Measurements from ENCODE around the gene OAF.
"Not testable (repeated sequence)": the region's sequence is repeated elsewhere in the genome, so short reads cannot be mapped to it uniquely, and the experiment has no call there.

The OAF gene

GRCh38 chr11:120245434-120245833 is 34.6 kb downstream of the OAF start:
- DNase-seq, result no peak

DNA sequence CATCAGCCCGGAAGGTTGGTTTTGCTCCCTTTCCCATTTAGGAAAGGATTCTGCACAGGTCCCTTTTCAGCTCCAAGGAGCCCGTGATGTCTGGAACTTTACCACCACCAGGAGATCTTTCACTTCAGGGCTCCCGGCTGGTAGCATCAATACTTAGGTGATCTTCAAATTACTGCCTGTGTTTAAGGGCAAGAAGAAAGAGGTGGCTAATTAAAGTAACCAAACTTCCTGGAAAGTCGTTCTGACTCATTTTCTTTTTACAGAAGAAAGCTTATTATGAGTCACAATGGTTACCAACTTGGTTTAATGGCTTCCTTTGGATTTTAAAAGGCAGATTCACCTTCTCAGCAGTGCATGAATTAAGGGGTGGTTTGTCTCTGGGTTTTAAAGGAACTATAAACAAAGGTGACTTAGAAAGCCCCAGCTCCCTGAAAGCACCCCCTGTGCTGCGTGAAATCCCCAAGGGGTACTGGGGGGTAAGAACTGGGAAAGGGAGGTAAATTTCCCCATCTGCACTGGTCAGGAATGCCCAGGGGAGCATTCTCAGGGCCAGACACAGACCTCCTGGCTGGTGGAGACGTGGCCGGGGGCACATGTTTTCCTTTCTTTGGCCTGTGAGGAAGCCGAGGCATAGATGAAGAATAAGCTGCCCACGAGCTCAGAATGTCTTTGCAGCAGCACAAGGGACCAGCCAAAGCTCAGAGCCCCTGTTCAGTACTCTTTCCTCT is 37.9 kb downstream of the OAF start:
- DNase-seq, result peak; percentile 84

DNA sequence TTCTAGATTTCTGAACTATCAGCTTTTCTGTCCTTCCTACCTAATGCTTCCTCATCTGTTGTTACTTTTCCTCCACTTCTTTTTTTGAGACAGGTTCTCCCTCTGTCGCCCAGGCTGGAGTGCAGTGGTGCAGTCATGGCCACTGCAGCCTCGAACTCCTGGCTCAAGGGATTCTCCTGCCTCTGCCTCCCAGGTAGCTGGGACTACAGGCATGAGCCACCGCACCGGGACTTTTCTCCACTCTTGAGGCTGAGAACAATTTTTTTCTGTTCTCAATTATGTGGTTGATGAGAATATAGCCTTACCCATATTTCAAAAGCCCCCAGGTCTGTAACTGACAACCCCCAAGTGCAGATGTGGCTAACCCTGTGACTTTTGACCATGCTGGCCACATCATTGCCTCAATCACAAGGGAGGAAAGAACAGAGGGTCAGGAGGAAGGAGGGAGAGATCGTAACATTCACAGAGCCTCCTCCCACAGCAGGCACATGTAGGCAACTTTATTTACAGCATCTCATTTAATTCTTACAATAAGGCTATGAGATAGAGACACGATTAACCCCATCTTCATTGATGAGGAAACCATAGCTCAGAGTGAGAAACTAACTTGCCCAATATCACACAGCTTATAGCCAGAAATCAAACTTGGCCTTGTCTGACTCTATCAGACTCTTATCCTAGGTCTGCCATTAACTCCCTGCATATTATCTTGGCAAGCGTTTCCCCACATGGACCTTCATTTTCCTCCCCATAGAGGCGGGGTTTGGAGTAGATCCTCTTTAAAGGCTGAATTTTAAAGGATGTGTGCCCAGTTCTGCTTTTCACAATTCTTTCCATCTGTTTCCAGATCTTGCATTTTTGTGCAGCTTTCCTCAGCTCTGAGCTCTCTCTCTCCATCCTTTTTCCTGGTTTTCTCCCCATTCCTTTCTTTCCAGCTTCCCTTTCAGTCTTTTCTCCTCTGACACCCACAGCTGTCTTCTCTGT is 38.7 kb downstream of the OAF start:
- peak; percentile 20 for DNase-seq

GRCh38 chr11:120253377-120253776 is 42.5 kb downstream of the OAF start:
- not testable (repeated sequence) for DNase-seq

DNA sequence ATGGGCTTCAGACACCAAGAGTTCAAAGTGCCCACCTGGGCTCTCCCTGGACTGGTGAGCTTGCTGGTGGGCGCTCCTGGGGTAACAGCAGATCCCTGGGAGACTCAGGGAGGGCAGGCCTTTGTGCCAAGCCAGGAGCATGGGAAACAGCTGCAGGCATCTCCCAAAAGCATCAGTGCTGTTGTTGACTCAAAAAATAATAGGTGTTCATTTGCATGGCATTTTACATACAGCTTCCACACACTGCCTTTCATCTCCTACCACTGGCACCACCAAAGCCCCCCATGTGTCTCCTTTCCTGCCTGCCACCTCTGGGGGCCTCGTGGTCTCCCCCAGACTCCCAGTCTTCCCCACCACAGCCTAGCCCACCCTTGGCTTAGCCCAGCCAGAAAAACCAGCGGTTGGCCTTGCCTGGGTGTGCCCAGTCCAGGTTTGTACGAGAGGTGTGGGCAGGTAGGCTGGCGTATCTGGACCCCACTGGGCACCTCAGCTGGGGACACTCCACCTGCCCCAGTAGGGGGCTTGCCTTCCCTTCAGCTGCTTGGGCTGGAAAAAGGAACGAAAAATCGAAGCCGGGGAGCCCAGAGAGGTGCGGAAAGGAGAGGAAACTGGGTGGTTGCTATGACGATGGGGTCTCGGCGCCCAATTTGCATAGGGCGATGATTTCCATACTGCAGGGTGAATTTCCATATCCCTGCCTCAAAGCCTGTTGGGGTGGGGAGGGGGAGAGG is 44.1 kb downstream of the OAF start:
- no peak for DNase-seq

DNA sequence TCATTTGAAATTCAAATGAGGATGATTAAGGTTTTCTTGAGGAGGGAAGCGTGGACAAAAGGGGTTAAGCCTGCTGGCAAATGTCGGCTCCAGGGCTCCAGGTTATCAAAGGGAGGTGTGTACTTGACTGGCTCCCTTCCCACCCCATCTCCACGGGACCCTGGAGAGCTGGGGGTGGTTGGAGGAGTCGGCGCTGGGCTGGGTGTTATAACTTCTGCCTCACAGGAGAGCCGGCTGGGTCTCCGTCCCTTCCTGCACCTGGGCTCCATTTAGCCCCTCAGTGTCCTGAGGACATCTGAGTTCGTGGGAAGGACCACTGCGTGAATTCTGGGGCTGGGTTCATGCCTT is 44.7 kb downstream of the OAF start:
- no peak for DNase-seq

DNA sequence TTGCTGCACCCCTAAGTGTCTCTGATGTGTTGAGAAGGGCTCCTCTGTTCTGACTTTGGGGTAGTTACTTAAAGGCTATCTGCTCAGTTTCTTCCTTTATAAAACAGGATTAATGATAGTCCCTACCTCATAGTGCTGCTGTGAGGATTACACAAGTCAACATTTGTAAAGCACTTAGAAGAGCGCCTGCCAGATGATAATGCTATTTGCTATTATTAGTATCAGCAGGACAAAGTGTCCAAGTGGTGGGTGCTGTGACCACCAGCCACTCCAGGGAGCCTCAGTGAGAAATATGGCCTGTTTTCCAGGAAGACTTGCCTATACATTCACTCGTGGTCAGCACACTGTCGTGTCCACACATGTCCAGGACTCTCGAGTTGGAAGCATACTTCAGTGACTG is 45.3 kb downstream of the OAF start:
- DNase-seq, result no peak

DNA sequence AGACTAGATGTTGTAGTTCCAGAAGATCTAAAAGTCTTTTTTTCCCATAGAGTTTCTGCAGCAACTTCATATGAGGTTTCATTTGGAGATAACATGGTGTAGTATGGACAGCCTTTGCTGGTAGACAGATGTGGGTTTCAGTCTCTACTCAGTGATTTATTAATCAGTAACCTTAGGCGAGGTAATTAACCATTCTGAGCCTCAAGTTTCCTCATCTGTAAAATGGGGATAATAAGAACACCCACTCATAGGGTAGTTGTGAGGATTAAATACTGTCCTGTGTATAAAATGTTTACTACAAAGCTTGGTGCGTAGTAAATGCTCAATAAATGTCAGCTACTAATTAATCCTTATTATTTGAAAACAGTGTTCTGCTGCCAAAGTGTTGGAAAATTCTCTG is 45.9 kb downstream of the OAF start:
- DNase-seq, result no peak

DNA sequence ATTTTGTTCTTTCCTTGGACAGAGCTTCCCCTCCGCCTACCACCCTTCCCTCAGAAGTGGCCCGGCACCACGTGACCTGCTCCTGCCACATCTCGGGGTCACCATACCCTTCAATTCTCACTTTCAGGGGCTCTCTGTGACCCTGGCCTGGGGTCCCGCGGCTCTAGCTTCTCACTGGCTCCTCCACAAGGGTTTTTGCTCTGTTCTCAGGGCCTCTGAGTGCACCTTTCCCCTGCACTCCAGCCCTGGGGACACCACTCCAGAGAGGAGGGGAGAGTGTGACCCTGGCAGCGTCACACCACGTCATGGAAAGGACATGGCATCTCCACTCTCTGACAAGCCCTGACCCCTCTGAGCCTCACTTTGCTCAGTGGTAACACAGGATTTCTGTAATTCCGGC is 46.5 kb downstream of the OAF start:
- DNase-seq, result no peak

DNA sequence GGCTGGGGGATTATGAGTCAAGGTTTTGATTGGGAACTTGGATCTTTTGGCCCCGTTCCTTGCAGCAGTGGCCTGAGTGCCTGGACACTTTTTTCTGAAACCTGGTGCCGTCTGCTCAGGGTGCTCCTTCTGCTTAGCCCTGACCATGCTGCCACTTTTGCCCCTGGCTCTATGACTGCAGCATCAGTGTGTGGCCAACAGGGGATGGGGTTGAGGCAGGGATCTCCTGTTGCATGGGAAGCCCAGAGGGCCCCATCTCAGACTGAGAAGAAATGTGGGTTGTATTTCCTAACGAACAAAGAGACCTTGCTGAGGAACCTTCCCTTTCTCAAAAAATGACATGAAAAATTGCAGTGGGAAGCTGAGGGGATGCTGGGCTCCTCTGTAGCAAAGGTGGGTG is 47.8 kb downstream of the OAF start:
- DNase-seq, result no peak

GRCh38 chr11:120259241-120259640 is 48.4 kb downstream of the OAF start:
- no peak for DNase-seq

DNA sequence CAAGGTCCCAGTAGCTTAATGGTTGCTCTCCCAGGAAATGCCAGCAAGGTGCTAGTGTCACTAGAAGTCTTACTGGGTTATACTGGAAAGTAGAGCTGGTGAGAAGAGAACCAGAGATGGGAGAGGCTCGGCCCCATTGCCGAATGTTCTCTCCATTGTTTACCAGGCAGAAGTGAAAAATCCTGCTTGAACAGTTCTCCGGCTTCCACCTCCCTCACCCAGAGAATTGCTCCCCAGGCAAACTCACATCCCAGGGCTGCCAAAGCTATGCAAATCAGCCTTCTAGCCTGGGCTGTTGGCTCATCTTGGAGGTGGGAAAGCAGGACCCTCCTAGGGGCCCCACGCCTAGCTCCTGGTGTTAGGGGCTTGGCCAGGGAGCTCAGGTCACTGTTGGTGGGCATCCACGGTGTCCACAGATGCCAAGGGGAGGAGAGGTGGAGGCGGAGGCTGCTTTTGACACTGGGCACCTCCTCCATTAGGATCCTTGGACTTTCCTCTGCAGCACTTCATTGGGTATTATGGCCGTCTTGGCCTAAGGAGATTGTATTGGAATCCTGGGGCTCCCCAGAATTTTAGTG is 49.2 kb downstream of the OAF start:
- no peak for DNase-seq

GRCh38 chr11:120260616-120261015 is 49.8 kb downstream of the OAF start:
- no peak for DNase-seq

GRCh38 chr11:120261321-120261720 is 50.5 kb downstream of the OAF start:
- no peak for DNase-seq

GRCh38 chr11:120261931-120262330 is 51.1 kb downstream of the OAF start:
- no peak for DNase-seq

- DNase-seq, result no peak
Measured at GRCh38 chr11:120267319-120267718, 56.5 kb downstream of the OAF start.

- DNase-seq, result no peak
Measured at GRCh38 chr11:120268686-120269085, 57.9 kb downstream of the OAF start.

GRCh38 chr11:120270386-120270785 is 59.6 kb downstream of the OAF start:
- no peak for DNase-seq

DNA sequence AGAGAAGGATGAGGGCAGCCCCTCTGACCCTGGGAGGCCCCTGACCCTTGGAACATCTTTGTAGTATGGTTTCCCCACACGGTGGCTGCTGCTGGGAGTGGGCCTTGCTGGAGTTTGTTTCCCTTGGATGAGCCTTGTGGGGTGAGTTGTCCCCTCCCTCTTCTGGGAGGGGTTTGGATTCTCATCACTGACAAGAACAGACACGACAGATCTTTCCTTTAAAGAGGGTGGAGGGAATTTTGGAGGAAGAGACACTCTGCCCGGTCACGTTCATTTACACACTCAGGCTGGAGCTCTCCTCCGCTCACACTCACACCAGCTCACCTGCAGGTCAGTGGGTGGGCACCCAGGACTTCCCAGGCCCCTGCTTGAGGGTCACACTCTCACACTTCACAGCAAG is 60.8 kb downstream of the OAF start:
- DNase-seq, result no peak

DNA sequence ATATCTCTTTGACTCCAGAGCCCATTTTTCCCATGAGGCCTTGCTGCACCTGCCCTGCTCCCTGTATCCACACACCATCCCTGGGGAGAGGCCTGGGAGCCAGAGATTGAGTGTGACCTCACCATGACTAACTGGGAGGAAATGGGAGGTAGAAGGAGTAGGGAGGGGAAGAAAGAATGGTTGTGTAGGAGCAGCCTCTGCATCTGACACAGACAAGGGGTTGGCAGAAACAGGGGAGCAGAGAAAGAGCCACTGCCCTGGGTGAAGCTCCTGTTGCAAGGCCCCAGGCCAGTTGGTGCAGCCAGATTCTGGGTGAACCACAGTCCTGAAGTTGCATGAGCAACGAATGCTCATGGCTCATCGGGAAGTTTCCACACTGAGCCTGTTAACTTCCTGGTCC is 61.5 kb downstream of the OAF start:
- no peak for DNase-seq

GRCh38 chr11:120273432-120273831 is 62.6 kb downstream of the OAF start:
- no peak for DNase-seq

- DNase-seq, result not testable (repeated sequence)
Measured at GRCh38 chr11:120273956-120274355, 63.1 kb downstream of the OAF start.

- DNase-seq, result no peak
Measured at GRCh38 chr11:120279502-120279901, 68.7 kb downstream of the OAF start.

Data from MV-4-11 (cell line).